PC-9 (cell line): ENCODE results near the gene OSBPL2.

Experiments used
- CTCF ChIP-seq: fragments of 200-600 bp; sonication (generic); conservative IDR thresholded peaks from 2 replicates; pipeline ENCODE4 v1.6.1; 2017; ENCODE audit warnings: mixed run types, antibody characterized with exemption, mild to moderate bottlenecking, moderate library complexity
- EZH2 ChIP-seq: fragments of 200-600 bp; sonication (generic); IDR thresholded peaks from 2 replicates; pipeline ENCODE4 v1.8.0; 2017; ENCODE audit warnings: antibody characterized with exemption, low read depth

GRCh38 chr20:62344782-62345181 lies 106.5 kb downstream of the OSBPL2 start:
- TF ChIP-seq CTCF (no peak), EZH2 (no peak)
